ENCODE measurements around the gene DAB1.
"Not testable (repeated sequence)": the region's sequence is repeated elsewhere in the genome, so short reads cannot be mapped to it uniquely, and the experiment has no call there.

DAB1 gene

GRCh38 chr1:57272150-57272549 lies 151.7 kb downstream of the DAB1 start:
- no peak for DNase-seq (ENCODE audit: low read depth)

GRCh38 chr1:57270927-57271698 lies 152.7 kb downstream of the DAB1 start:
- no peak for DNase-seq (ENCODE audit: low read depth)

GRCh38 chr1:57269630-57270225 lies 154.1 kb downstream of the DAB1 start:
- DNase-seq (ENCODE audit: low read depth), result no peak

- no peak for DNase-seq (ENCODE audit: low read depth)
These were observed 158.8 kb downstream of the DAB1 start for GRCh38 chr1:57265104-57265503.

GRCh38 chr1:57262472-57262871 lies 161.4 kb downstream of the DAB1 start:
- no peak for DNase-seq (ENCODE audit: low read depth)

- DNase-seq (ENCODE audit: low read depth), result no peak
These were observed 165.1 kb downstream of the DAB1 start for GRCh38 chr1:57258557-57259325.

- no peak for DNase-seq (ENCODE audit: low read depth)
These were observed 167.9 kb downstream of the DAB1 start for GRCh38 chr1:57255945-57256344.

GRCh38 chr1:57254022-57254421 lies 169.8 kb downstream of the DAB1 start:
- no peak for DNase-seq (ENCODE audit: low read depth)

- DNase-seq (ENCODE audit: low read depth), result no peak
These were observed 171.1 kb downstream of the DAB1 start for GRCh38 chr1:57252597-57253294.

GRCh38 chr1:57250021-57250420 lies 173.8 kb downstream of the DAB1 start:
- no peak for DNase-seq (ENCODE audit: low read depth)

- no peak for DNase-seq (ENCODE audit: low read depth)
These were observed 174.3 kb downstream of the DAB1 start for GRCh38 chr1:57249511-57249910.

GRCh38 chr1:57248830-57249229 lies 175.0 kb downstream of the DAB1 start:
- no peak for DNase-seq (ENCODE audit: low read depth)

GRCh38 chr1:57238233-57238781 lies 185.6 kb downstream of the DAB1 start:
- no peak for DNase-seq (ENCODE audit: low read depth)

- DNase-seq (ENCODE audit: low read depth), result no peak
These were observed 187.9 kb downstream of the DAB1 start for GRCh38 chr1:57235730-57236510.

GRCh38 chr1:57234459-57234858 lies 189.4 kb downstream of the DAB1 start:
- DNase-seq (ENCODE audit: low read depth), result no peak

GRCh38 chr1:57232500-57232899 lies 191.4 kb downstream of the DAB1 start:
- no peak for DNase-seq (ENCODE audit: low read depth)

- DNase-seq (ENCODE audit: low read depth), result no peak
These were observed 193.9 kb downstream of the DAB1 start for GRCh38 chr1:57229998-57230397.

- no peak for DNase-seq (ENCODE audit: low read depth)
These were observed 194.8 kb downstream of the DAB1 start for GRCh38 chr1:57229076-57229475.

GRCh38 chr1:57222801-57223200 lies 201.1 kb downstream of the DAB1 start:
- DNase-seq (ENCODE audit: low read depth), result no peak

- DNase-seq (ENCODE audit: low read depth), result no peak
These were observed 201.6 kb downstream of the DAB1 start for GRCh38 chr1:57222307-57222706.

- DNase-seq (ENCODE audit: low read depth), result not testable (repeated sequence)
These were observed 203.0 kb downstream of the DAB1 start for GRCh38 chr1:57220905-57221304.
